Measurements from ENCODE around the gene PTPRN. TPM values are rescaled to one million over a fixed set of nuclear protein-coding genes. Genes with fewer than 3 reads are reported as not detected.
A peak's percentile ranks its signal among the peaks of the same experiment; 100 is the strongest.

Gene PTPRN
- total and polyA plus RNA-seq, 10 of the 15 experiments (the other 5 are each of a cell fraction or from before 2014, with no cell fraction given), result 0.28 to 0.69 TPM; not detected in 8

GRCh38 chr2:219277703-219278654, 31.2 kb downstream of the PTPRN start (continued):
- peak; percentile 95 to 99 (median 98) for TF ChIP-seq CTCF (IDR thresholded peaks at IDR 0.05 in 2 of 3, conservative IDR thresholded peaks at IDR 0.05 in 1 of 3; ENCODE audit: control insufficient read depth in 2 of 3, extremely low read depth in 1 of 3, insufficient read depth in 1 of 3, low read depth in 3 of 3, low read length in 3 of 3)
- TF ChIP-seq SIX5 (IDR thresholded peaks at IDR 0.05; ENCODE audit: low read depth, low read length, severe bottlenecking), result no peak
- TF ChIP-seq NFYA (IDR thresholded peaks at IDR 0.05; ENCODE audit: borderline replicate concordance, low read depth, low read length), result no peak
- TF ChIP-seq ZZZ3 (IDR thresholded peaks at IDR 0.05; ENCODE audit: control insufficient read depth, insufficient read length, low read depth), result no peak
- peak; percentile 7; the same call in 1 of the 2 replicates for TF ChIP-seq ZNF384 (IDR thresholded peaks at IDR 0.05; ENCODE audit: borderline replicate concordance, low read depth, low read length)
- peak; percentile 90; the same call in 1 of the 2 replicates for TF ChIP-seq RB1 (IDR thresholded peaks at IDR 0.05; ENCODE audit: borderline replicate concordance)
- TF ChIP-seq BMI1 (IDR thresholded peaks at IDR 0.05; ENCODE audit: borderline replicate concordance), result no peak
- TF ChIP-seq NKRF (conservative IDR thresholded peaks at IDR 0.05), result peak; percentile 36; the same call in 1 of the 2 replicates
- TF ChIP-seq CHD2 (IDR thresholded peaks at IDR 0.05; ENCODE audit: borderline replicate concordance, low read depth, low read length), result 0 out of 2 replicates have a peak, but pooled peaks have one; percentile 34
- TF ChIP-seq TBL1XR1 (IDR thresholded peaks at IDR 0.05; ENCODE audit: low read depth, low read length), result no peak
- TF ChIP-seq MAX (IDR thresholded peaks at IDR 0.05; ENCODE audit: low read depth, low read length), result no peak
- TF ChIP-seq TAF1 (IDR thresholded peaks at IDR 0.05; ENCODE audit: borderline replicate concordance, low read depth, low read length), result no peak
- no peak for TF ChIP-seq CHD4 (IDR thresholded peaks at IDR 0.05)
- peak; percentile 8; the same call in 1 of the 2 replicates for TF ChIP-seq BACH1 (IDR thresholded peaks at IDR 0.05; ENCODE audit: borderline replicate concordance)
- TF ChIP-seq SRF (IDR thresholded peaks at IDR 0.05; ENCODE audit: low read depth in 2 of 2, low read length in 2 of 2), result no peak
- no peak for TF ChIP-seq ZBTB40 (IDR thresholded peaks at IDR 0.05; ENCODE audit: borderline replicate concordance)

All from GM12878 (cell line).